Panc1 (cell line): Measurements from ENCODE around the gene ATG14. TPM values are rescaled to one million over a fixed set of nuclear protein-coding genes. Genes with fewer than 3 reads are reported as not detected.

Experiments used
- ATAC-seq: fragments of 200-7000 bp; cut with Tn5 transposase; 2 replicates; pipeline ENCODE4 v1.9.1; 2020; ENCODE audit warnings: mild to moderate bottlenecking, moderate library complexity
- BruUV-seq: library from RNA; stranded (reverse); fragments of 400-500 nt; replicated peaks from 2 replicates; lab custom pipeline; 2021; lab: Mats Ljungman, UMichigan
- CTCF ChIA-PET: fragments of 300-600 bp; sonication (Branson Sonifier 250); formaldehyde crosslinking; loops from one replicate; lab custom pipeline; 2022; ENCODE audit warnings: antibody characterized with exemption; lab: Charles Lee
- POLR2A ChIA-PET: fragments of 300-600 bp; sonication (Branson Sonifier 250); formaldehyde crosslinking; loops from one replicate; lab custom pipeline; 2022; ENCODE audit warnings: antibody characterized with exemption; lab: Charles Lee
- DNase-seq: peaks from one replicate; pipeline ENCODE4 v3.0.0-alpha.2; 2010; ENCODE audit warnings: low read depth, low spot score
- H3K27ac ChIP-seq: 2 replicates; pipeline ENCODE4 v1.5.1; 2011; ENCODE audit warnings: mild to moderate bottlenecking, low read length, inconsistent platforms
- H3K27me3 ChIP-seq: fragments of 200-500 bp; sonication (Bioruptor generic); 2 replicates; pipeline ENCODE4 v1.6.0; 2014; ENCODE audit warnings: low read length, inconsistent platforms; ENCODE audit not compliant: control insufficient read depth, insufficient read depth
- H3K36me3 ChIP-seq: fragments of 200-500 bp; sonication (Bioruptor generic); 2 replicates; pipeline ENCODE4 v1.5.1; 2014; ENCODE audit warnings: inconsistent platforms, mild to moderate bottlenecking, low read length, moderate library complexity; ENCODE audit not compliant: control insufficient read depth, insufficient read depth
- H3K4me1 ChIP-seq: 2 replicates; pipeline ENCODE4 v1.5.1; 2011; ENCODE audit warnings: inconsistent platforms, mild to moderate bottlenecking, low read length, moderate library complexity; ENCODE audit not compliant: control insufficient read depth, insufficient read depth
- H3K4me3 ChIP-seq, 2 experiments: 2 replicates each; pipeline ENCODE4 v1.5.1; 2011 to 2012; ENCODE audit warnings: low read depth in 2 of 2, low read length in 2 of 2, mild to moderate bottlenecking in 2 of 2, inconsistent platforms in 1 of 2, moderate library complexity in 1 of 2
- H3K9me3 ChIP-seq: fragments of 200-500 bp; sonication (Bioruptor generic); 2 replicates; pipeline ENCODE4 v1.5.1; 2014; ENCODE audit warnings: low read depth, mild to moderate bottlenecking, inconsistent platforms, low read length, moderate library complexity; ENCODE audit not compliant: control insufficient read depth, insufficient read depth
- POLR2AphosphoS5 ChIP-seq: IDR thresholded peaks from 2 replicates; pipeline ENCODE4 v1.6.1; 2012; ENCODE audit warnings: mild to moderate bottlenecking, low read depth, low read length, moderate library complexity
- SIN3A ChIP-seq: IDR thresholded peaks from 2 replicates; pipeline ENCODE4 v1.6.1; 2012; ENCODE audit warnings: low read depth, mild to moderate bottlenecking, low read length, moderate library complexity, borderline replicate concordance; ENCODE audit not compliant: insufficient read depth
- TCF7L2 ChIP-seq: IDR thresholded peaks from 2 replicates; pipeline ENCODE4 v1.6.1; 2011; ENCODE audit warnings: mild to moderate bottlenecking, low read depth, low read length, inconsistent platforms
- in situ Hi-C: cut with HindIII; loops from 2 replicates; pipeline ENCODE4 v1.10.0; 2016; ENCODE audit warnings: low sequenced_read_pairs, low pct_unique_long_range_greater_than_20kb
- intact Hi-C: fragments of 100-400 bp; cut with micrococcal nuclease; formaldehyde crosslinking; loops from one replicate; pipeline ENCODE4 v1.10.0; 2022; ENCODE audit not compliant: unreplicated experiment
- total RNA-seq: library from RNA; stranded (reverse); gene quantifications from one replicate; pipeline ENCODE4 v1.2.1, GENCODE V29; 2021; ENCODE audit not compliant: unreplicated experiment
- TF ChIP-seq, protein P1 (sequence below): fragments of 450-650 bp; IDR thresholded peaks from 2 replicates; pipeline ENCODE4 v1.5.1; 2017; ENCODE audit warnings: mild to moderate bottlenecking
- TF ChIP-seq, protein P2 (sequence below), 2 experiments: IDR thresholded peaks; 2 replicates each; pipeline ENCODE4 v1.6.1; 2011 to 2012; ENCODE audit warnings: low read depth in 2 of 2, control low read depth in 1 of 2, low read length in 1 of 2, mild to moderate bottlenecking in 1 of 2, moderate library complexity in 1 of 2; ENCODE audit not compliant: insufficient read depth in 1 of 2

ATG14 gene
- total RNA-seq, 1 experiment from 2014 or later: 7.1 TPM

DNA sequence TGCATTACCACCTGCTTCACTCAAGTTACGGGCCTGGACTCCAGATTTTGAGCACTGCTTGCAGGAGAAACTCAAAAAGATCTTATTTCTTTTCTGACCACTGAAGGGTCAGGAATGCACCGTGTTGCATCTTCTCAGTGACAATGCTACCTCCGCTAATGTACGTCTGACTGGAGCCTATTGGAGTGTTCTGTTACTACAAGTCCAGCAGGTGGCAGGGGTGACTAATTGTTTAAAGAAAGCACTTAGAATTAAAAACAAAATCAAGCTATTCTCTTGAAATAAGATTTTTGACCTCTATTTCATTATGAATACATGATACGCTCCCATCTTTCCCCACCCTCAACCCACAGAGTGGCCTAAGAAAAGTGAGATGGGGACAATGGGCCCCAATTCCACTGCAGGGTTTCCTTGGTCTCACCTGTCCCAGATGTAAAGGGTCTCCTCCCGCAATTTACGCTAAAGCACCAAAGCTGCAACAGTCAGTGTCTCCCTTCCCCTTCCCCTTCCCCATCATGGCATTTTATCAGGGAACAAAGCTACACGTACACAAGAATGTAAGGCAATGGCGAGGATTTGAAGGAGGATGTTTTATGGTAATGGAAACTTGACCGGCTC is 26.5 kb upstream of the ATG14 start:
- Histone ChIP-seq H3K9me3 (no peaks in the 10 kb centered on the region), H3K27me3 (no peaks in the 10 kb centered on the region), H3K27ac (peak overlapping the region; percentile 71), H3K36me3 (no peaks in the 10 kb centered on the region), H3K4me1 (peaks cover 16% of the 10 kb centered on the region), H3K4me3 (no peak overlapping the region)
- BruUV-seq: no TSS peak
- in situ Hi-C loops: no loop called here
- TF ChIP-seq, protein P1, sequence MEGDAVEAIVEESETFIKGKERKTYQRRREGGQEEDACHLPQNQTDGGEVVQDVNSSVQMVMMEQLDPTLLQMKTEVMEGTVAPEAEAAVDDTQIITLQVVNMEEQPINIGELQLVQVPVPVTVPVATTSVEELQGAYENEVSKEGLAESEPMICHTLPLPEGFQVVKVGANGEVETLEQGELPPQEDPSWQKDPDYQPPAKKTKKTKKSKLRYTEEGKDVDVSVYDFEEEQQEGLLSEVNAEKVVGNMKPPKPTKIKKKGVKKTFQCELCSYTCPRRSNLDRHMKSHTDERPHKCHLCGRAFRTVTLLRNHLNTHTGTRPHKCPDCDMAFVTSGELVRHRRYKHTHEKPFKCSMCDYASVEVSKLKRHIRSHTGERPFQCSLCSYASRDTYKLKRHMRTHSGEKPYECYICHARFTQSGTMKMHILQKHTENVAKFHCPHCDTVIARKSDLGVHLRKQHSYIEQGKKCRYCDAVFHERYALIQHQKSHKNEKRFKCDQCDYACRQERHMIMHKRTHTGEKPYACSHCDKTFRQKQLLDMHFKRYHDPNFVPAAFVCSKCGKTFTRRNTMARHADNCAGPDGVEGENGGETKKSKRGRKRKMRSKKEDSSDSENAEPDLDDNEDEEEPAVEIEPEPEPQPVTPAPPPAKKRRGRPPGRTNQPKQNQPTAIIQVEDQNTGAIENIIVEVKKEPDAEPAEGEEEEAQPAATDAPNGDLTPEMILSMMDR: peak; percentile 77
- no peak for TF ChIP-seq POLR2AphosphoS5
- ChIA-PET POLR2A (no interaction called here), CTCF (no interaction called here)
- ATAC-seq (peak; percentile 91), DNase-seq (no peak)
- intact Hi-C loops: loop anchor here (10.0 kb wide), 1 partner anchor 1037 kb away; no protein-coding TSS in a partner anchor

DNA sequence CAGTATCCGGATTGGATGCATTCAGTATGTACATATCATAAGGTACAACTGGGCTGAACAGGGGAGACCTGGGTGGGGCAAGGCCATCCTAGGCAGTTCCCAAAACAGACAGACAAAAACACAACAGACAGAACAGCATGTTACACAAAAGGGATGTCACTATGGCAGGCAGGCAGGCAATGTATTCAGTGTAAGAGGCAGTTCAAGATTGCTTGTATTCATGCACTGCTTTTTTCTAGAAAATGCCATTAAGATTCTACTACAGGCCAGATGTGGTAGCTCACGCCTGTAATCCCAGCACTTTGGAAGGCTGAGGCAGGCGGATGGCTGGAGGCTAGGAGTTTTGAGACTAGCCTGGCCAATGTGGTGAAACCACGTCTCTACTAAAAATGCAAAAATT is 25.3 kb upstream of the ATG14 start:
- H3K27ac ChIP-seq: no peak overlapping the region
- DNase-seq: no peak
- ATAC-seq: no peak
- H3K27me3 ChIP-seq: no peaks in the 10 kb centered on the region
- no peaks in the 10 kb centered on the region for H3K36me3 ChIP-seq
- TF ChIP-seq, protein P1: no peak
- no peak for TF ChIP-seq TCF7L2
- in situ Hi-C loops (no loop called here), intact Hi-C loops (loop anchor here (10.0 kb wide), 1 partner anchor 1038 kb away; no protein-coding TSS in a partner anchor)
- POLR2A ChIA-PET: no interaction called here
- peaks cover 16% of the 10 kb centered on the region for H3K4me1 ChIP-seq
- no peak overlapping the region for H3K4me3 ChIP-seq
- no TSS peak for BruUV-seq
- CTCF ChIA-PET: interaction anchor here (0.7 kb wide), 1 partner anchor 287 kb away, joined by 3 read pairs; no protein-coding TSS in a partner anchor
- no peaks in the 10 kb centered on the region for H3K9me3 ChIP-seq

DNA sequence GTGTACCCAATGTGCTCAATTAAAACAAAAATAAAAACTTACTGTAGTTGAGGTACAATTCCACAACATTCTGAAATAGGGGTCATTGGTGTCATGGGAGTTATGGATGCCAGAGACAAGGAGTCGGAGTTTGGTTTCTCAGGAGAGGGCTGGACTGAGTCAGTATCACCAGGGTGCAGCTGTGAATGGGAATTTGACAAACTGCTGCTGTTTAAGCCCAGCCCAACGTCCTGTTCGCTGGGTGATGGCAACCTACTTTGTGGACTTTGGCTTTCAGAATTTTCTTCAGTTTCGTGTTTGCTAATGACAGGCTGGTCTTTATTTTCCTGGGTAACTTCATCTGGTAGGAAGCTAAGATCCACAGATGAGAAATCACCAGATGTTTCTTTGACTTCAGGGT is 24.9 kb upstream of the ATG14 start:
- POLR2A ChIA-PET: no interaction called here
- intact Hi-C loops (loop anchor here (10.0 kb wide), 1 partner anchor 1038 kb away; no protein-coding TSS in a partner anchor), in situ Hi-C loops (no loop called here)
- ATAC-seq: no peak
- no TSS peak for BruUV-seq
- DNase-seq: no peak
- CTCF ChIA-PET: interaction anchor here (0.7 kb wide), 1 partner anchor 287 kb away, joined by 3 read pairs; no protein-coding TSS in a partner anchor
- H3K36me3 ChIP-seq: no peaks in the 10 kb centered on the region
- no peaks in the 10 kb centered on the region for H3K27me3 ChIP-seq
- no peak for TF ChIP-seq POLR2AphosphoS5
- TF ChIP-seq, protein P2, sequence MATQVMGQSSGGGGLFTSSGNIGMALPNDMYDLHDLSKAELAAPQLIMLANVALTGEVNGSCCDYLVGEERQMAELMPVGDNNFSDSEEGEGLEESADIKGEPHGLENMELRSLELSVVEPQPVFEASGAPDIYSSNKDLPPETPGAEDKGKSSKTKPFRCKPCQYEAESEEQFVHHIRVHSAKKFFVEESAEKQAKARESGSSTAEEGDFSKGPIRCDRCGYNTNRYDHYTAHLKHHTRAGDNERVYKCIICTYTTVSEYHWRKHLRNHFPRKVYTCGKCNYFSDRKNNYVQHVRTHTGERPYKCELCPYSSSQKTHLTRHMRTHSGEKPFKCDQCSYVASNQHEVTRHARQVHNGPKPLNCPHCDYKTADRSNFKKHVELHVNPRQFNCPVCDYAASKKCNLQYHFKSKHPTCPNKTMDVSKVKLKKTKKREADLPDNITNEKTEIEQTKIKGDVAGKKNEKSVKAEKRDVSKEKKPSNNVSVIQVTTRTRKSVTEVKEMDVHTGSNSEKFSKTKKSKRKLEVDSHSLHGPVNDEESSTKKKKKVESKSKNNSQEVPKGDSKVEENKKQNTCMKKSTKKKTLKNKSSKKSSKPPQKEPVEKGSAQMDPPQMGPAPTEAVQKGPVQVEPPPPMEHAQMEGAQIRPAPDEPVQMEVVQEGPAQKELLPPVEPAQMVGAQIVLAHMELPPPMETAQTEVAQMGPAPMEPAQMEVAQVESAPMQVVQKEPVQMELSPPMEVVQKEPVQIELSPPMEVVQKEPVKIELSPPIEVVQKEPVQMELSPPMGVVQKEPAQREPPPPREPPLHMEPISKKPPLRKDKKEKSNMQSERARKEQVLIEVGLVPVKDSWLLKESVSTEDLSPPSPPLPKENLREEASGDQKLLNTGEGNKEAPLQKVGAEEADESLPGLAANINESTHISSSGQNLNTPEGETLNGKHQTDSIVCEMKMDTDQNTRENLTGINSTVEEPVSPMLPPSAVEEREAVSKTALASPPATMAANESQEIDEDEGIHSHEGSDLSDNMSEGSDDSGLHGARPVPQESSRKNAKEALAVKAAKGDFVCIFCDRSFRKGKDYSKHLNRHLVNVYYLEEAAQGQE (IDR thresholded peaks at IDR 0.05; ENCODE audit: insufficient read depth in 1 of 2, low read depth in 2 of 2, low read length in 1 of 2): no peak
- no peak for TF ChIP-seq TCF7L2
- no peak for TF ChIP-seq SIN3A
- H3K9me3 ChIP-seq: no peaks in the 10 kb centered on the region
- H3K27ac ChIP-seq: no peak overlapping the region
- H3K4me1 ChIP-seq: peaks cover 16% of the 10 kb centered on the region
- H3K4me3 ChIP-seq: no peak overlapping the region
